ENCODE data around the gene CCDC146. TPM values are rescaled to one million over a fixed set of nuclear protein-coding genes. Genes with fewer than 3 reads are reported as not detected.

Gene CCDC146
- total and polyA plus RNA-seq, 10 donors, result 4.1 to 21.3 (median 10.9) TPM

DNA sequence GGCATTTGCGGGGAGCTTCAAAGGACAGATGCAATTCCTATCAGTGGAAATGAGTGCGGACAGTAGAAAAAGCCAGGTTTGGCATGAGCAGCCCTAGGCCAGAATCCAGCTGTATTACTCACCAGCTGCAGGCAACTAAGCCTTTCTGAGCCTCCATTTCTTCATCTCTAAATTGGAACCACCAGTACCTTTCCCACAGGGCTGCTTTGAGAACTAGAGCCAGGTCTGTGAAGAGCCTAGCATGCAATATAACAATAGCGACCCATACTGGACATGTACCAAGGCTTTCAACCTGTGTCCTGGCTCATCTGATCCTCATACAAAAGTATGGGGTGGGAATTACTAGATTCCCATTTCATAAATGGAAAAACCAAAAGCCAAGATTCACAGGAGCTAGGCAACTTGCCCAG, 192.8 kb downstream of the CCDC146 start:
- H3K4me1 ChIP-seq, result peaks cover 0 to 11% (median 1%) of the 10 kb centered on the region in 6 donors
- peaks cover 0 to 100% (median 63%) of the 10 kb centered on the region in 6 donors for H3K36me3 ChIP-seq
- WGBS, 5 donors, result 87 to 100% (median 98%) methylated on average over 3 of the region's 3 CpGs

GRCh38 chr7:77316219-77316978, 194.0 kb downstream of the CCDC146 start:
- no peaks in the 10 kb centered on the region for H3K27me3 ChIP-seq (replicated peaks in 1 of 7)
- no peak overlapping the region for H3K4me3 ChIP-seq
- no peak for DNase-seq
- peaks cover 0 to 100% (median 62%) of the 10 kb centered on the region in 6 donors for H3K36me3 ChIP-seq
- H3K27ac ChIP-seq, result no peak overlapping the region
- TF ChIP-seq POLR2AphosphoS5 (IDR thresholded peaks at IDR 0.05) (no peak), POLR2A (IDR thresholded peaks at IDR 0.05) (no peak)
- TF ChIP-seq, protein P1, sequence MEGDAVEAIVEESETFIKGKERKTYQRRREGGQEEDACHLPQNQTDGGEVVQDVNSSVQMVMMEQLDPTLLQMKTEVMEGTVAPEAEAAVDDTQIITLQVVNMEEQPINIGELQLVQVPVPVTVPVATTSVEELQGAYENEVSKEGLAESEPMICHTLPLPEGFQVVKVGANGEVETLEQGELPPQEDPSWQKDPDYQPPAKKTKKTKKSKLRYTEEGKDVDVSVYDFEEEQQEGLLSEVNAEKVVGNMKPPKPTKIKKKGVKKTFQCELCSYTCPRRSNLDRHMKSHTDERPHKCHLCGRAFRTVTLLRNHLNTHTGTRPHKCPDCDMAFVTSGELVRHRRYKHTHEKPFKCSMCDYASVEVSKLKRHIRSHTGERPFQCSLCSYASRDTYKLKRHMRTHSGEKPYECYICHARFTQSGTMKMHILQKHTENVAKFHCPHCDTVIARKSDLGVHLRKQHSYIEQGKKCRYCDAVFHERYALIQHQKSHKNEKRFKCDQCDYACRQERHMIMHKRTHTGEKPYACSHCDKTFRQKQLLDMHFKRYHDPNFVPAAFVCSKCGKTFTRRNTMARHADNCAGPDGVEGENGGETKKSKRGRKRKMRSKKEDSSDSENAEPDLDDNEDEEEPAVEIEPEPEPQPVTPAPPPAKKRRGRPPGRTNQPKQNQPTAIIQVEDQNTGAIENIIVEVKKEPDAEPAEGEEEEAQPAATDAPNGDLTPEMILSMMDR (IDR thresholded peaks at IDR 0.05 in 8 of 11, conservative IDR thresholded peaks at IDR 0.05 in 3 of 11), result no peak
- no peaks in the 10 kb centered on the region for H3K9me3 ChIP-seq
- WGBS, 5 donors, result 69 to 83% (median 77%) methylated on average over 2 of the region's 2 CpGs
- intact Hi-C loops (cut with DNase I; ENCODE audit: low total_unique reads), result no loop called here
- peaks cover 0 to 11% (median 1%) of the 10 kb centered on the region in 6 donors for H3K4me1 ChIP-seq

More for the DNA sequence above, 192.8 kb downstream of the CCDC146 start:
- no peak overlapping the region for H3K27ac ChIP-seq
- intact Hi-C loops (cut with DNase I; ENCODE audit: low total_unique reads), result no loop called here
- H3K9me3 ChIP-seq, result no peaks in the 10 kb centered on the region
- TF ChIP-seq, protein P1 (IDR thresholded peaks at IDR 0.05 in 8 of 11, conservative IDR thresholded peaks at IDR 0.05 in 3 of 11), result no peak
- no peak for TF ChIP-seq POLR2A (IDR thresholded peaks at IDR 0.05)
- TF ChIP-seq POLR2AphosphoS5 (IDR thresholded peaks at IDR 0.05), result no peak
- DNase-seq, result no peak
- H3K4me3 ChIP-seq, result no peak overlapping the region
- no peaks in the 10 kb centered on the region for H3K27me3 ChIP-seq (replicated peaks in 1 of 7)

DNA sequence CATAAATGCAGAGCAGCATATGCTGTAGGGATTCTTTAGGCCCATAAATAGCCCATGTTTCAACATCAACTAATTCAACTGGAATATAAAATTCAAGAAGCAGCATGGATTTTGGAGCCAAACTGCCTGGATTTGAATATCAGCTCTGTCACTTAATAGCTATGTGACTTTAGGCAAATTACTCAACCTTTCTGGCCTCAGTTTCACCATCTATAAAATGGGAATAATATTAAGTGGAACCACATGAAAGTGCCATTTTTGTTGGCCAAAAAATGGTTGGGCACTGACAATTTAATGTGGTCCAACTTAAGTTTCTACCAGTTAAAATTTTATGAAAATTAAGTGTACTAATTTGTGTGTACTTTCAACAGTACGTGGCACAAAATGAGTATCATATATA, 195.6 kb downstream of the CCDC146 start:
- WGBS, 5 donors, result 78 to 100% (median 98%) methylated on average over 1 of the region's 1 CpG
- intact Hi-C loops (cut with DNase I; ENCODE audit: low total_unique reads), result no loop called here
- Histone ChIP-seq H3K36me3 (peaks cover 0 to 99% (median 47%) of the 10 kb centered on the region in 6 donors), H3K4me3 (no peak overlapping the region), H3K27me3 (replicated peaks in 1 of 7) (no peaks in the 10 kb centered on the region), H3K9me3 (no peaks in the 10 kb centered on the region), H3K4me1 (peaks cover 0 to 9% (median 1%) of the 10 kb centered on the region in 6 donors), H3K27ac (no peak overlapping the region)
- TF ChIP-seq, protein P1 (IDR thresholded peaks at IDR 0.05 in 8 of 11, conservative IDR thresholded peaks at IDR 0.05 in 3 of 11), result no peak
- TF ChIP-seq POLR2AphosphoS5 (IDR thresholded peaks at IDR 0.05) (no peak), POLR2A (IDR thresholded peaks at IDR 0.05) (no peak)
- no peak for DNase-seq

- H3K9me3 ChIP-seq, result no peaks in the 10 kb centered on the region
- peaks cover 0 to 9% (median 1%) of the 10 kb centered on the region in 6 donors for H3K4me1 ChIP-seq
- no peaks in the 10 kb centered on the region for H3K27me3 ChIP-seq (replicated peaks in 1 of 7)
- H3K27ac ChIP-seq, result no peak overlapping the region
- H3K4me3 ChIP-seq, result no peak overlapping the region
- no peak for DNase-seq
- WGBS, 5 donors, result 74 to 86% (median 84%) methylated on average over 4 of the region's 4 CpGs
- H3K36me3 ChIP-seq, result peaks cover 0 to 99% (median 29%) of the 10 kb centered on the region in 6 donors
- TF ChIP-seq POLR2A (IDR thresholded peaks at IDR 0.05) (no peak), POLR2AphosphoS5 (IDR thresholded peaks at IDR 0.05) (no peak)
- TF ChIP-seq, protein P1 (IDR thresholded peaks at IDR 0.05 in 8 of 11, conservative IDR thresholded peaks at IDR 0.05 in 3 of 11), result no peak
- intact Hi-C loops (cut with DNase I; ENCODE audit: low total_unique reads), result no loop called here
Measured at GRCh38 chr7:77320137-77320536, 197.7 kb downstream of the CCDC146 start.

All from spleen (tissue), 11 donors.